ENCODE measurements around the gene FGFBP2. TPM values are rescaled to one million over a fixed set of nuclear protein-coding genes. Genes with fewer than 3 reads are reported as not detected.
A peak's percentile ranks its signal among the peaks of the same experiment; 100 is the strongest.

Gene FGFBP2
- total RNA-seq, 8 experiments from 2014 or later = 0.38 to 7.9 (median 0.71) TPM; not detected in 3

- ATAC-seq (replicated peaks in 6 of 8) = peak in 2 of 8 experiments; percentile 40 to 43
- in situ Hi-C loops (cut with MboI; ENCODE audit: low pct_unique_long_range_greater_than_20kb in 2 of 9, low sequenced_read_pairs in 9 of 9, unreplicated experiment in 9 of 9) = no loop called here
- 25 to 76% (median 57%) methylated on average over 1 to 4 of the region's 8 CpGs; no CpG with 5 or more reads in 6 of the 10 experiments for WGBS, 10 experiments
- H3K4me3 ChIP-seq = no peak overlapping the region
- H3K4me1 ChIP-seq (replicated peaks in 1 of 2) = no peaks in the 10 kb centered on the region
- H3K27ac ChIP-seq = no peak overlapping the region
Measured at GRCh38 chr4:15938182-15938581, 24.8 kb downstream of the FGFBP2 start.

GRCh38 chr4:15936495-15936894 is 26.5 kb downstream of the FGFBP2 start:
- no peak overlapping the region for H3K4me3 ChIP-seq
- in situ Hi-C loops (cut with MboI; ENCODE audit: low pct_unique_long_range_greater_than_20kb in 2 of 9, low sequenced_read_pairs in 9 of 9, unreplicated experiment in 9 of 9) = no loop called here
- no peak overlapping the region for H3K27ac ChIP-seq
- no peaks in the 10 kb centered on the region for H3K4me1 ChIP-seq (replicated peaks in 1 of 2)
- no peak for ATAC-seq (replicated peaks in 6 of 8)
- 20 to 100% (median 73%) methylated on average over 1 to 4 of the region's 4 CpGs; no CpG with 5 or more reads in 3 of the 10 experiments for WGBS, 10 experiments

GRCh38 chr4:15935504-15936402 is 27.2 kb downstream of the FGFBP2 start:
- ATAC-seq (replicated peaks in 6 of 8) = no peak
- Histone ChIP-seq H3K27ac (no peak overlapping the region), H3K4me3 (no peak overlapping the region), H3K4me1 (replicated peaks in 1 of 2) (no peaks in the 10 kb centered on the region)
- WGBS, 10 experiments = 41 to 100% (median 78%) methylated on average over 3 to 10 of the region's 10 CpGs; no CpG with 5 or more reads in 2 of the 10 experiments
- in situ Hi-C loops (cut with MboI; ENCODE audit: low pct_unique_long_range_greater_than_20kb in 2 of 9, low sequenced_read_pairs in 9 of 9, unreplicated experiment in 9 of 9) = no loop called here

- H3K4me1 ChIP-seq (replicated peaks in 1 of 2) = no peaks in the 10 kb centered on the region
- 0 to 57% (median 32%) methylated on average over 1 to 3 of the region's 3 CpGs; no CpG with 5 or more reads in 2 of the 10 experiments for WGBS, 10 experiments
- no peak overlapping the region for H3K4me3 ChIP-seq
- H3K27ac ChIP-seq = no peak overlapping the region
- in situ Hi-C loops (cut with MboI; ENCODE audit: low pct_unique_long_range_greater_than_20kb in 2 of 9, low sequenced_read_pairs in 9 of 9, unreplicated experiment in 9 of 9) = no loop called here
- no peak for ATAC-seq (replicated peaks in 6 of 8)
Measured at GRCh38 chr4:15934259-15934658, 28.7 kb downstream of the FGFBP2 start.

GRCh38 chr4:15931451-15932210 is 31.3 kb downstream of the FGFBP2 start:
- Histone ChIP-seq H3K27ac (no peak overlapping the region), H3K4me1 (replicated peaks in 1 of 2) (no peaks in the 10 kb centered on the region), H3K4me3 (no peak overlapping the region)
- no peak for ATAC-seq (replicated peaks in 6 of 8)
- WGBS, 10 experiments = 60 to 100% (median 90%) methylated on average over 1 to 3 of the region's 5 CpGs; no CpG with 5 or more reads in 5 of the 10 experiments
- in situ Hi-C loops (cut with MboI; ENCODE audit: low pct_unique_long_range_greater_than_20kb in 2 of 9, low sequenced_read_pairs in 9 of 9, unreplicated experiment in 9 of 9) = no loop called here

GRCh38 chr4:15930314-15930713 is 32.7 kb downstream of the FGFBP2 start:
- no peak for ATAC-seq (replicated peaks in 6 of 8)
- Histone ChIP-seq H3K27ac (no peak overlapping the region), H3K4me1 (replicated peaks in 1 of 2) (no peaks in the 10 kb centered on the region), H3K4me3 (no peak overlapping the region)
- in situ Hi-C loops (cut with MboI; ENCODE audit: low pct_unique_long_range_greater_than_20kb in 2 of 9, low sequenced_read_pairs in 9 of 9, unreplicated experiment in 9 of 9) = no loop called here
- WGBS, 10 experiments = 0 to 92% (median 80%) methylated on average over 1 to 7 of the region's 7 CpGs; no CpG with 5 or more reads in 2 of the 10 experiments

- Histone ChIP-seq H3K4me3 (no peak overlapping the region), H3K4me1 (replicated peaks in 1 of 2) (no peaks in the 10 kb centered on the region), H3K27ac (no peak overlapping the region)
- in situ Hi-C loops (cut with MboI; ENCODE audit: low pct_unique_long_range_greater_than_20kb in 2 of 9, low sequenced_read_pairs in 9 of 9, unreplicated experiment in 9 of 9) = no loop called here
- WGBS, 10 experiments = 40 to 86% (median 55%) methylated on average over 1 to 2 of the region's 3 CpGs; no CpG with 5 or more reads in 3 of the 10 experiments
- peak in 1 of 8 experiments; percentile 60 for ATAC-seq (replicated peaks in 6 of 8)
Measured at GRCh38 chr4:15929540-15929939, 33.4 kb downstream of the FGFBP2 start.

- Histone ChIP-seq H3K4me3 (no peak overlapping the region), H3K4me1 (replicated peaks in 1 of 2) (no peaks in the 10 kb centered on the region), H3K27ac (no peak overlapping the region)
- in situ Hi-C loops (cut with MboI; ENCODE audit: low pct_unique_long_range_greater_than_20kb in 2 of 9, low sequenced_read_pairs in 9 of 9, unreplicated experiment in 9 of 9) = no loop called here
- WGBS, 10 experiments = 14 to 82% (median 78%) methylated on average over 1 to 4 of the region's 5 CpGs; no CpG with 5 or more reads in 2 of the 10 experiments
- no peak for ATAC-seq (replicated peaks in 6 of 8)
Measured at GRCh38 chr4:15928883-15929282, 34.1 kb downstream of the FGFBP2 start.

- ATAC-seq (replicated peaks in 6 of 8) = no peak
- Histone ChIP-seq H3K4me3 (no peak overlapping the region), H3K4me1 (replicated peaks in 1 of 2) (no peaks in the 10 kb centered on the region), H3K27ac (no peak overlapping the region)
- in situ Hi-C loops (cut with MboI; ENCODE audit: low pct_unique_long_range_greater_than_20kb in 2 of 9, low sequenced_read_pairs in 9 of 9, unreplicated experiment in 9 of 9) = no loop called here
- 41 to 94% (median 82%) methylated on average over 2 to 7 of the region's 7 CpGs; no CpG with 5 or more reads in 2 of the 10 experiments for WGBS, 10 experiments
Measured at GRCh38 chr4:15926486-15926885, 36.5 kb downstream of the FGFBP2 start.

GRCh38 chr4:15925830-15926229 is 37.1 kb downstream of the FGFBP2 start:
- no peak for ATAC-seq (replicated peaks in 6 of 8)
- in situ Hi-C loops (cut with MboI; ENCODE audit: low pct_unique_long_range_greater_than_20kb in 2 of 9, low sequenced_read_pairs in 9 of 9, unreplicated experiment in 9 of 9) = no loop called here
- no peak overlapping the region for H3K4me3 ChIP-seq
- no peak overlapping the region for H3K27ac ChIP-seq
- H3K4me1 ChIP-seq (replicated peaks in 1 of 2) = no peaks in the 10 kb centered on the region
- 45 to 90% (median 74%) methylated on average over 2 to 3 of the region's 3 CpGs; no CpG with 5 or more reads in 6 of the 10 experiments for WGBS, 10 experiments

- no peak for ATAC-seq (replicated peaks in 6 of 8)
- in situ Hi-C loops (cut with MboI; ENCODE audit: low pct_unique_long_range_greater_than_20kb in 2 of 9, low sequenced_read_pairs in 9 of 9, unreplicated experiment in 9 of 9) = no loop called here
- 80 to 100% (median 100%) methylated on average over 1 of the region's 1 CpG; no CpG with 5 or more reads in 5 of the 10 experiments for WGBS, 10 experiments
- Histone ChIP-seq H3K4me1 (replicated peaks in 1 of 2) (no peaks in the 10 kb centered on the region), H3K27ac (no peak overlapping the region), H3K4me3 (no peak overlapping the region)
Measured at GRCh38 chr4:15921592-15921932, 41.4 kb downstream of the FGFBP2 start.

- Histone ChIP-seq H3K4me1 (replicated peaks in 1 of 2) (no peaks in the 10 kb centered on the region), H3K4me3 (no peak overlapping the region), H3K27ac (no peak overlapping the region)
- WGBS, 10 experiments = 16 to 100% (median 58%) methylated on average over 2 to 4 of the region's 4 CpGs
- peak in 6 of 8 experiments; percentile 54 to 100 (median 93) for ATAC-seq (replicated peaks in 6 of 8)
- in situ Hi-C loops (cut with MboI; ENCODE audit: low pct_unique_long_range_greater_than_20kb in 2 of 9, low sequenced_read_pairs in 9 of 9, unreplicated experiment in 9 of 9) = no loop called here
Measured at GRCh38 chr4:15920723-15921591, 42.0 kb downstream of the FGFBP2 start.

Measured in motor neuron (in vitro differentiated cells).